K562 (cell line): ENCODE results near the gene HSD17B3. TPM values are rescaled to one million over a fixed set of nuclear protein-coding genes. Genes with fewer than 3 reads are reported as not detected.

ENCODE experiments used
- ARID1B ChIP-seq: fragments of 450-650 bp; IDR thresholded peaks from 2 replicates; pipeline ENCODE4 v1.6.1; 2016; ENCODE audit warnings: antibody characterized with exemption, mild to moderate bottlenecking, inconsistent platforms
- CBX1 ChIP-seq: sonication (generic); IDR thresholded peaks from 2 replicates; pipeline ENCODE4 v1.6.1; 2016; ENCODE audit warnings: antibody characterized with exemption, low read depth, mild to moderate bottlenecking
- ELF1 ChIP-seq: fragments of 200-800 bp; sonication (Bioruptor generic); IDR thresholded peaks from 2 replicates; pipeline ENCODE4 v1.6.1; 2016; ENCODE audit warnings: missing genetic modification characterization, missing compliant biosample characterization
- MGA ChIP-seq: fragments of 450-650 bp; IDR thresholded peaks from 2 replicates; pipeline ENCODE4 v1.6.1; 2016; ENCODE audit warnings: mild to moderate bottlenecking, moderate library complexity
- NCOR1 ChIP-seq: fragments of 450-650 bp; IDR thresholded peaks from 2 replicates; pipeline ENCODE4 v1.6.1; 2016; ENCODE audit warnings: mild to moderate bottlenecking, moderate library complexity
- RBFOX2 ChIP-seq: fragments of 200-400 bp; formaldehyde crosslinking; IDR thresholded peaks from 2 replicates; pipeline ENCODE4 v1.6.1; 2017; ENCODE audit warnings: low read depth, mild to moderate bottlenecking, low read length, moderate library complexity
- RCOR1 ChIP-seq, 2 experiments: IDR thresholded peaks; 2 replicates each; pipeline ENCODE4 v1.6.1; 2012; ENCODE audit warnings: low read depth in 2 of 2, low read length in 2 of 2, borderline replicate concordance in 1 of 2, improper control_type of control experiment in 1 of 2
- SMARCA4 ChIP-seq: fragments of 450-650 bp; IDR thresholded peaks from 2 replicates; pipeline ENCODE4 v1.6.1; 2016
- polyA plus RNA-seq, 8 experiments: library from polyadenylated mRNA; depleted of rRNA in 4 of 8; stranded (reverse) in 5 of 8; unstranded in 3 of 8; fragments of >200 nt; fragmentation: Nextera tagmentation in 2 of 8; fragmentation: Illumina TruSeq in 1 of 8; extraction: Ambion mirVana in 2 of 8; extraction: Trizol in 1 of 8; gene quantifications; 2 replicates each; pipeline versions ENCODE4 v1.2.1 to v1.2.3, GENCODE V29; 2011 to 2014; ENCODE audit warnings: inconsistent platforms in 1 of 8, missing spikeins in 1 of 8
- total RNA-seq, 7 experiments: library from RNA; depleted of rRNA in 6 of 7; stranded (reverse); fragments of >200 nt in 6 of 7; fragmentation: Illumina TruSeq in 2 of 7; extraction: Trizol in 2 of 7; gene quantifications; 2 replicates each; pipeline versions ENCODE4 v1.2.1 to v1.2.3, GENCODE V29; 2011 to 2021; ENCODE audit warnings: low replicate concordance in 1 of 7
- TF ChIP-seq, protein P1 (sequence below), 3 experiments: fragments of 200-800 bp in 1 of 3; fragments of 250-450 bp in 1 of 3; fragments of 450-650 bp in 1 of 3; sonication (Bioruptor Pico) in 1 of 3; sonication (Bioruptor generic) in 1 of 3; formaldehyde crosslinking in 1 of 3; IDR thresholded peaks; 2 replicates each; pipeline versions ENCODE4 v1.6.1 to v1.8.0; 2016 to 2022; ENCODE audit warnings: mild to moderate bottlenecking in 2 of 3, missing genetic modification characterization in 2 of 3, missing compliant biosample characterization in 1 of 3, moderate library complexity in 1 of 3
- TF ChIP-seq, protein P2 (sequence below), 2 experiments: IDR thresholded peaks; 2 replicates each; pipeline ENCODE4 v1.6.1; 2012; ENCODE audit warnings: improper control_type of control experiment in 2 of 2, low read depth in 2 of 2, low read length in 2 of 2, borderline replicate concordance in 1 of 2

HSD17B3 gene
- total and polyA plus RNA-seq, 9 of the 15 experiments (the other 6 are each of a cell fraction or from before 2014, with no cell fraction given), result not detected

GRCh38 chr9:96256800-96257199 is 45.2 kb downstream of the HSD17B3 start (continued):
- peak; percentile 88 for TF ChIP-seq MGA
- TF ChIP-seq ARID1B, result peak; percentile 90
- TF ChIP-seq NCOR1, result peak; percentile 43; the same call in 1 of the 2 replicates
- TF ChIP-seq SMARCA4, result peak; percentile 96
- TF ChIP-seq CBX1, result peak; percentile 18; the same call in 1 of the 2 replicates
- peak; percentile 52; the same call in 1 of the 2 replicates for TF ChIP-seq RBFOX2
- TF ChIP-seq, protein P1, sequence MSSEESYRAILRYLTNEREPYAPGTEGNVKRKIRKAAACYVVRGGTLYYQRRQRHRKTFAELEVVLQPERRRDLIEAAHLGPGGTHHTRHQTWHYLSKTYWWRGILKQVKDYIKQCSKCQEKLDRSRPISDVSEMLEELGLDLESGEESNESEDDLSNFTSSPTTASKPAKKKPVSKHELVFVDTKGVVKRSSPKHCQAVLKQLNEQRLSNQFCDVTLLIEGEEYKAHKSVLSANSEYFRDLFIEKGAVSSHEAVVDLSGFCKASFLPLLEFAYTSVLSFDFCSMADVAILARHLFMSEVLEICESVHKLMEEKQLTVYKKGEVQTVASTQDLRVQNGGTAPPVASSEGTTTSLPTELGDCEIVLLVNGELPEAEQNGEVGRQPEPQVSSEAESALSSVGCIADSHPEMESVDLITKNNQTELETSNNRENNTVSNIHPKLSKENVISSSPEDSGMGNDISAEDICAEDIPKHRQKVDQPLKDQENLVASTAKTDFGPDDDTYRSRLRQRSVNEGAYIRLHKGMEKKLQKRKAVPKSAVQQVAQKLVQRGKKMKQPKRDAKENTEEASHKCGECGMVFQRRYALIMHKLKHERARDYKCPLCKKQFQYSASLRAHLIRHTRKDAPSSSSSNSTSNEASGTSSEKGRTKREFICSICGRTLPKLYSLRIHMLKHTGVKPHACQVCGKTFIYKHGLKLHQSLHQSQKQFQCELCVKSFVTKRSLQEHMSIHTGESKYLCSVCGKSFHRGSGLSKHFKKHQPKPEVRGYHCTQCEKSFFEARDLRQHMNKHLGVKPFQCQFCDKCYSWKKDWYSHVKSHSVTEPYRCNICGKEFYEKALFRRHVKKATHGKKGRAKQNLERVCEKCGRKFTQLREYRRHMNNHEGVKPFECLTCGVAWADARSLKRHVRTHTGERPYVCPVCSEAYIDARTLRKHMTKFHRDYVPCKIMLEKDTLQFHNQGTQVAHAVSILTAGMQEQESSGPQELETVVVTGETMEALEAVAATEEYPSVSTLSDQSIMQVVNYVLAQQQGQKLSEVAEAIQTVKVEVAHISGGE (CRISPR knock-in tag; IDR thresholded peaks at IDR 0.05), result peak in 1 of 3 experiments; percentile 60; a peak in 2 of 6 replicates
- TF ChIP-seq ELF1 (tag), result 0 out of 2 replicates have a peak, but pooled peaks have one; percentile 27
- TF ChIP-seq, protein P2, sequence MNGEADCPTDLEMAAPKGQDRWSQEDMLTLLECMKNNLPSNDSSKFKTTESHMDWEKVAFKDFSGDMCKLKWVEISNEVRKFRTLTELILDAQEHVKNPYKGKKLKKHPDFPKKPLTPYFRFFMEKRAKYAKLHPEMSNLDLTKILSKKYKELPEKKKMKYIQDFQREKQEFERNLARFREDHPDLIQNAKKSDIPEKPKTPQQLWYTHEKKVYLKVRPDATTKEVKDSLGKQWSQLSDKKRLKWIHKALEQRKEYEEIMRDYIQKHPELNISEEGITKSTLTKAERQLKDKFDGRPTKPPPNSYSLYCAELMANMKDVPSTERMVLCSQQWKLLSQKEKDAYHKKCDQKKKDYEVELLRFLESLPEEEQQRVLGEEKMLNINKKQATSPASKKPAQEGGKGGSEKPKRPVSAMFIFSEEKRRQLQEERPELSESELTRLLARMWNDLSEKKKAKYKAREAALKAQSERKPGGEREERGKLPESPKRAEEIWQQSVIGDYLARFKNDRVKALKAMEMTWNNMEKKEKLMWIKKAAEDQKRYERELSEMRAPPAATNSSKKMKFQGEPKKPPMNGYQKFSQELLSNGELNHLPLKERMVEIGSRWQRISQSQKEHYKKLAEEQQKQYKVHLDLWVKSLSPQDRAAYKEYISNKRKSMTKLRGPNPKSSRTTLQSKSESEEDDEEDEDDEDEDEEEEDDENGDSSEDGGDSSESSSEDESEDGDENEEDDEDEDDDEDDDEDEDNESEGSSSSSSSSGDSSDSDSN (IDR thresholded peaks at IDR 0.05; ENCODE audit: borderline replicate concordance in 1 of 2, low read depth in 2 of 2, low read length in 2 of 2), result 0 out of 4 replicates have a peak, but pooled peaks of 1 of the 2 experiments have one; percentile 41
- TF ChIP-seq RCOR1 (IDR thresholded peaks at IDR 0.05; ENCODE audit: borderline replicate concordance in 1 of 2, low read depth in 2 of 2, low read length in 2 of 2), result peak in 1 of 2 experiments; percentile 67; a peak in 1 of 4 replicates
